ENCODE results near the gene MALL.
"Not testable (repeated sequence)": the region's sequence is repeated elsewhere in the genome, so short reads cannot be mapped to it uniquely, and the experiment has no call there.

MALL gene

GRCh38 chr2:110120171-110121051 is 4.8 kb upstream of the MALL start:
- DNase-seq = no peak

DNA sequence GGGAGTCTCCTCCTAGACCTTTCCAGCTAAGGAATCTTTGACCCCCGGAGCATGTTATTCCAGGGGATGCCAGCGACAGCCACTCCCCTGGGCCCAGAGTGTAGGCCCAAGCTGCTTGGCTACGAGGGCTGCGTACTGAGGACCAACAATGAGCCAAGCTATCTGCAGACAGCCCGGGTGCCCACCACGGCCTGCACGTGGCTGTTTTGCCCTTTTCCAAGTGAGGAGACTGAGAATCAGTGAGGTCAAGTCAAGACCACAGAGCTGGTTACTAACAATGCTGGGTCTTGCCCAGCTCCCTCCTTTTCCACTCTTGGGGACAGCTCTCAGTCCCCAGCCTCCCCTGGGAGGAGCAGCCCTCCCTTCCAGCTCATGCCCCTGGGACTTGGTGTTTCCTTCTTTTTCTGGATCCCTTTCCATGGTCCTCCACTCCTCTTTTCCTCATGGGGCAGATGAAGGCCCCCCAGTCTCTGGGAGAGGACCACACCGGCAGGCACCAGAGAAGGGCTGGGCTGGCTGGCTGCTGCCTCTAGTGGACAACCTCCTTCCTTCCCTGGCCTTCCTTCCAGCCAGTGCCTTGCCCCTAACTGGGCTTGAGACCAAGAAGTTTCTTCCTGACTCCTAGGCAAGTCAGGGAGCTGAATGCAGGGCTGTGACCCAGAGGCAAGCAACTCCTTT is 550 bp upstream of the MALL start:
- DNase-seq = no peak

DNA sequence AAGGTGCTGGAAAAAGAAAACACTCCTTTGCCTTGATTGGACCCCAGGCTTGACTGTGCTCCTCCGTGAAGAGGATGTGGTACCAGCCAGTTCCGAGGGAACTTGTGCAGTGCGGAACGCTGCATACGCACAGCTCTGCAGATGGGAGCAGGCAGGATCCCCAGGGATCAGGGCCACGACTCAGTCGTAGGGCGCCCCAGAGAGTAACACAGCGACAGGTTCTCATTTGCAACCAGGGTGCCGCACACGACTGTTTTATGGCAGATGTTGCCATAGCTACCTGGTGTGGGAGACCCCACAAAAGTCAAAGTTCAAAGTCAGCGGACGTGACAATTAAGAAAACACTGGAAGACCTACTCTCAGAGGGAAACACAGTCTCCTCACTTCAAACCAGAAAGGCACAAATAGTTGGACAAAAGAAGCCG is 779 bp downstream of the MALL start:
- no peak for DNase-seq

DNA sequence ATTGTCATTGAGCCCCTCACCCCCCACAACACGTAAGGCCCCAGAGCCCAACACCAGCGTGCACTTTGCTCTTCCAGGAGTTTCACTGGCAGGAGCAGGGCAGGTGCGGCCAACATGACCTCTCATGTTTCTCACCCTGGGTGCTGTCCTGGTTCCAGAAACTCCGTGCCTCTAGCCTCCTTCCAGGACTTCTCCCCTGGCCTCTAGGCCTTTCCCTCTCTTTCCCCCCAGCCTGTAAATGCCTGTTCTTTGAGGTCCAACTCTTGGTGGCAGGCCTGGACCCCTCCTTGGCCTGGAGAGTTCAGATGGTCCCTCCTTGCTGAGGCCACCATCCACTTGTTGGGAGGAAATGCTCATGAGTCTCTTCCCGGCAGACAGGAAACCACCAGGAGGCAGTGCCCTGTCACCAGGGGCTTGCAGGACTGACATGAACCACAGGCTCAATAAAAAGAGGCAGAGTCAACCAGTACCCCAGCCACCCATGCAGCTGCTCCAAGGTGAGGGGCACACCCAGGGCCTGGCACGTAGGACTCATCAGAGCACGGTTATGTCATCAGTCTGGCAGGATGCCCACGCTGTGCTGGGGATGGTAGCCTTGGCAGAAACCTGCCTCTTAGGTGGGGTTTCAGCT is 1.5 kb downstream of the MALL start:
- DNase-seq = no peak

GRCh38 chr2:110108291-110108690 is 7.3 kb downstream of the MALL start:
- not testable (repeated sequence) for DNase-seq

- DNase-seq = no peak
Measured at GRCh38 chr2:110107092-110108079, 8.2 kb downstream of the MALL start.

GRCh38 chr2:110106642-110107041 is 9.0 kb downstream of the MALL start:
- DNase-seq = no peak

GRCh38 chr2:110105608-110106467 is 9.8 kb downstream of the MALL start:
- no peak for DNase-seq

DNA sequence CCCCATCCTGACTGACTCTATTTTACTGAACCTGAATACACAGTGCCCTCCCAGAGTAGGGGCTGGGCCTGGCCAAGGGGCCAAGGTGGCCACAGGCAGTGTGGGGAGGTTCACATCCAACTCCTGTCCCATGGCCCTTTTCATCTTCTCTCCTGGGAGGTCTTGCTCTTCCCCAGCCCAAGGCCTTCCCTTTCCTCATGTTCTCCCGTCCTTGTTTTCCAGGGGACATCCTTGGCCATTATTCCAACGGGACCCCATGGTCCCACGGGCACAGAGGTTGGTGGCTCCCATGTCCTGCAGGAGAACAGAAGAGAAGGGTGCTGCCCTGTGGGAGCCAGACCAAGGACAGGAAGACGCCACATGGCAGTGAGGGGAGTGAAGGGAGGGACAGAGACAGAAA is 10.4 kb downstream of the MALL start:
- no peak for DNase-seq

- no peak for DNase-seq
Measured at GRCh38 chr2:110104025-110104771, 11.4 kb downstream of the MALL start.

GRCh38 chr2:110103061-110103961 is 12.3 kb downstream of the MALL start:
- DNase-seq = no peak

DNA sequence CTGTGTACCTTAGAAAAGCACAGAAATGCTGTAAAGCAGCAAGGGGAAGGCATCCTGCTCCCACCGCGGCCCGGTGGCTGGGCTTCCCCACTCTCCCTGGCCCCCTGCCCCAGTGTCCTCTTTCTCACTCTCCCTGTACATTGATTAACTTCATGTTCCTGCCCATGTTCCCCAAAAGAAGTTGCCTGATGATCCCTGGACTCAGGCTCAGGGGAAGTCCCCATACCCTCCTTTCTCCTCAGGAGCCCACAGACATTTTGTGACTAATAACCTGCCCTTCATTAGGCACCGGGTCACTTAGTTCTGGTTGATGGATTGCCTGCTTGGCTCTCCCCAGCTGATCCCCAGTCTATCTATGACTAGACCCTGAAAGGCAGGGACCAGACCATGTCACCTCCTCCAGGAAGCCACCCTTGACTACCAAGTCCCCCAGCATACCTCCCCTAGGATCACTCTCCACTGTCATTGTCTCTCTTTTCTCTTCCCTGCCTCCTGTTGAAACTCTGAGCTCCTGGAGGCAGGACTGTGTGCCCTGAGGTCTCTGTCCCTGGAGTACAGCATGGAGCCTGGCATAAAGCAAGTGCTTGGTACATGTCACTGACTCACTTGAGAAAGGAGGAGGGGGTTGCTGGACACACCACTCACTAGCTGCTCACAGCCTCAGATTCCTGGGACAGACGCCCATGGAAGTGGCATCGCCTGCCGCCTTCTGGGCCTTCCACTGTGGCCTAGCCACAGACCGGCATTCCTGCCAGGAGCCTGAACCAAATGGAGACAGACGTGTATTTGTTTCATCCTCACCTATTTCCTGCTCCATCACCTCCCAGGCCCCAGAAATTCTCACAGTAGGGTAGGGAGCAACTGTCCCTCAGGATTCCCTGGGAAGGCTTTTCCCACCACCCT is 13.5 kb downstream of the MALL start:
- DNase-seq = no peak

DNA sequence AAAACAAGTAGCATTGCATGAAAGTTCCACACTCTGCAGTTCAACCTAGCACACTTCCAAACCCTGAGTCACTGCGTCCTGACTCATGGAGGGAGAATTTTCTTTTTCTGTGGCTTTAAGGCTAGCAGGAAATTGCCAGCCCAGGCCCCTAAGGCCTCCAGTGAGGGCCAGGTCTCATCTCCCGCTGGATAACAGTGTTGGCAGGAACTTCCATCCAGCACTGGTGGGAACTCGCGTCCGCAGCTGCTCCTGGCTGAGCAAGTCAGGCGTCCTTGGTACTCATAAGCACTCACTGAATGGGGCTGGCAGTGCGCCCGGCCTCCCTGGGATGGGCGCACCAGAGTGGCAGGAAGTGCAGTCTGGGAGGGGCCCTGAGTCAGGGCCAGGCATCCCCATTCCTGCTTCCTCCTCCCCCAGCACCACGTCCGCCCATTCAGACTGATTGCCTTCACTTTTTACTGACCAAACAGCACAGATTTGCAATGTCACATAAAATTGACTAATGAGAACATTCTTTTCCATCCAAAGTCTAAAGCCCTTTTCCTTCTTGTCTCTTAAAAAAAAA is 14.3 kb downstream of the MALL start:
- no peak for DNase-seq

DNA sequence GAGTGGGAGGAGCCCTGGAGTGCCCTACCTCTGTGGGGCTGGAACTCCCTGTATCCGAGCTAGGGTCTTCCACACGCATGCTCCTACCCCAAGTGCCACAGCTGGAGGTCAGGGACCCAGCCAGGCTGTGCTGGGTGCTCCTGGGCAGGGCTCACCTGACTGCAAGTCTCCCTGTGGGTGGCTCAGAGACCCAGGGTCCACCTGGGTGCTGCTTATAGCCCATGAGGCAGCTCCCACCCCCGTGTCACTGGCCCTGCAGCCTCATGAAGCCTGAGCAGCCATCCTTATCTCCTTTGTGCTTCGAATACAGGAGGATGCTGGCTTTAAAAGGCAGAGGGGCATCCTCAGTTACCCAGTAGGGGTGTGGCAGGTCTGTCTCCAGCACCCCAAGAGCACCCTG is 14.7 kb downstream of the MALL start:
- not testable (repeated sequence) for DNase-seq

DNA sequence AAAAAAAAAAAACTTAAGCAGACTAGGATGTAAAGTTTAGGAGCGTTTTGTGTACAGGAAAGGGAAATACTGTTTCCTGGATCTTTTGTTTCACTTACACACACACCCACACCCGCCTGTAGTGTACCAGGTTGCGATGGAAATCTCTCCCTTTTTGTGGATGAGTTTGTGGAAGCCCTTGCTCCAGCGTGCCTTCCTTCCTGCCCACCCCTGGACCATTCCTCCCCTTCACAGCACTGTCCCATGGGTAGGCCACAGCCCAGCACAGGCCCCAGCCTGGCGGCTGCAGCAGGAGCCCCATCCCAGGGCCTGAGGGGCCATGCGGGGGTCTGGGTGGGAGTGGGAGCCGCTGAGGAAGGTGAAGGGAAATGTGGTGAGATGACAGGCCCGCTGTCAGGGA is 15.1 kb downstream of the MALL start:
- no peak for DNase-seq

GRCh38 chr2:110099471-110100225 is 16.0 kb downstream of the MALL start:
- DNase-seq = no peak

- DNase-seq = no peak
Measured at GRCh38 chr2:110099038-110099425, 16.6 kb downstream of the MALL start.
